K562 (cell line): Measurements from ENCODE around the gene ZNRF1. TPM values are rescaled to one million over a fixed set of nuclear protein-coding genes. Genes with fewer than 3 reads are reported as not detected.
A peak's percentile ranks its signal among the peaks of the same experiment; 100 is the strongest.

Experiments used
- BDP1 ChIP-seq: IDR thresholded peaks from 3 replicates; pipeline ENCODE4 v1.6.1; 2011; ENCODE audit not compliant: insufficient read length, insufficient read depth
- CBFA2T2 ChIP-seq: fragments of 450-650 bp; conservative IDR thresholded peaks from 2 replicates; pipeline ENCODE4 v1.6.1; 2017; ENCODE audit warnings: mild to moderate bottlenecking
- CREB3 ChIP-seq: fragments of 450-650 bp; conservative IDR thresholded peaks from 2 replicates; pipeline ENCODE4 v1.6.1; 2016; ENCODE audit warnings: missing genetic modification characterization, low read depth, mild to moderate bottlenecking, missing compliant biosample characterization, moderate library complexity
- ELK3 ChIP-seq: fragments of 450-650 bp; formaldehyde crosslinking; IDR thresholded peaks from 2 replicates; pipeline ENCODE4 v1.4.0; 2020; ENCODE audit warnings: mild to moderate bottlenecking
- ETS1 ChIP-seq: conservative IDR thresholded peaks from 2 replicates; pipeline ENCODE4 v1.6.1; 2011; ENCODE audit warnings: low read depth, mild to moderate bottlenecking, low read length; ENCODE audit not compliant: control insufficient read depth
- EZH2 ChIP-seq: IDR thresholded peaks from 2 replicates; pipeline ENCODE4 v1.6.1; 2012; ENCODE audit warnings: low read depth, mild to moderate bottlenecking, inconsistent platforms, low read length, borderline replicate concordance
- FOXJ2 ChIP-seq: fragments of 200-800 bp; sonication (Bioruptor generic); IDR thresholded peaks from 2 replicates; pipeline ENCODE4 v1.6.1; 2016; ENCODE audit warnings: missing genetic modification characterization, missing compliant biosample characterization
- FOXP4 ChIP-seq: sonication (generic); formaldehyde crosslinking; IDR thresholded peaks from 2 replicates; pipeline ENCODE4 v1.8.0; 2022; ENCODE audit warnings: mild to moderate bottlenecking, missing genetic modification reagents, borderline replicate concordance
- HDAC3 ChIP-seq: fragments of 450-650 bp; IDR thresholded peaks from 2 replicates; pipeline ENCODE4 v1.6.1; 2018; ENCODE audit warnings: borderline replicate concordance, mild to moderate bottlenecking, moderate library complexity; ENCODE audit not compliant: partially characterized antibody
- NCOA4 ChIP-seq: fragments of 450-650 bp; IDR thresholded peaks from 2 replicates; pipeline ENCODE4 v1.6.1; 2018; ENCODE audit warnings: mild to moderate bottlenecking; ENCODE audit not compliant: partially characterized antibody
- POLR2AphosphoS5 ChIP-seq: IDR thresholded peaks from 2 replicates; pipeline ENCODE4 v1.6.1; 2011; ENCODE audit warnings: mild to moderate bottlenecking, low read depth, low read length, moderate library complexity; ENCODE audit not compliant: control insufficient read depth, insufficient read depth
- PPARD ChIP-seq: fragments of 250-450 bp; sonication (Bioruptor Pico); IDR thresholded peaks from 2 replicates; pipeline ENCODE4 v1.8.0; 2022; ENCODE audit warnings: inconsistent platforms, mild to moderate bottlenecking, moderate library complexity
- RBM14 ChIP-seq: fragments of 200-400 bp; formaldehyde crosslinking; IDR thresholded peaks from 2 replicates; pipeline ENCODE4 v1.6.1; 2018; ENCODE audit warnings: low read depth, mild to moderate bottlenecking, low read length, moderate library complexity, borderline replicate concordance; ENCODE audit not compliant: insufficient read depth
- RCOR1 ChIP-seq, 2 experiments: IDR thresholded peaks; 2 replicates each; pipeline ENCODE4 v1.6.1; 2012; ENCODE audit warnings: low read depth in 2 of 2, low read length in 2 of 2, borderline replicate concordance in 1 of 2, improper control_type of control experiment in 1 of 2
- THRA ChIP-seq: fragments of 450-650 bp; IDR thresholded peaks from 2 replicates; pipeline ENCODE4 v1.6.1; 2017; ENCODE audit warnings: mild to moderate bottlenecking, moderate library complexity
- TOE1 ChIP-seq, 2 experiments: fragments of 450-650 bp in 1 of 2; sonication (generic) in 1 of 2; formaldehyde crosslinking in 1 of 2; IDR thresholded peaks; 2 replicates each; pipeline versions ENCODE4 v1.7.1 to v1.8.0; 2016 to 2022; ENCODE audit warnings: borderline replicate concordance in 2 of 2, mild to moderate bottlenecking in 2 of 2, antibody characterized with exemption in 1 of 2, inconsistent platforms in 1 of 2, low read depth in 1 of 2, missing genetic modification reagents in 1 of 2, moderate library complexity in 1 of 2
- ZNF311 ChIP-seq: fragments of 250-450 bp; sonication (Bioruptor Pico); IDR thresholded peaks from 2 replicates; pipeline ENCODE4 v1.4.0; 2020; ENCODE audit warnings: mild to moderate bottlenecking, moderate library complexity
- ZNF347 ChIP-seq: fragments of 450-650 bp; formaldehyde crosslinking; IDR thresholded peaks from 2 replicates; pipeline ENCODE4 v1.4.0; 2020; ENCODE audit warnings: low read depth, mild to moderate bottlenecking, moderate library complexity
- polyA plus RNA-seq, 8 experiments: library from polyadenylated mRNA; depleted of rRNA in 4 of 8; stranded (reverse) in 5 of 8; unstranded in 3 of 8; fragments of >200 nt; fragmentation: Nextera tagmentation in 2 of 8; fragmentation: Illumina TruSeq in 1 of 8; extraction: Ambion mirVana in 2 of 8; extraction: Trizol in 1 of 8; gene quantifications; 2 replicates each; pipeline versions ENCODE4 v1.2.1 to v1.2.3, GENCODE V29; 2011 to 2014; ENCODE audit warnings: inconsistent platforms in 1 of 8, missing spikeins in 1 of 8
- total RNA-seq, 7 experiments: library from RNA; depleted of rRNA in 6 of 7; stranded (reverse); fragments of >200 nt in 6 of 7; fragmentation: Illumina TruSeq in 2 of 7; extraction: Trizol in 2 of 7; gene quantifications; 2 replicates each; pipeline versions ENCODE4 v1.2.1 to v1.2.3, GENCODE V29; 2011 to 2021; ENCODE audit warnings: low replicate concordance in 1 of 7

ZNRF1 gene
- total and polyA plus RNA-seq, 9 of the 15 experiments (the other 6 are each of a cell fraction or from before 2014, with no cell fraction given), result 9.5 to 37.7 (median 20.0) TPM

- TF ChIP-seq RBM14 (no peak), RCOR1 (IDR thresholded peaks at IDR 0.05; ENCODE audit: borderline replicate concordance in 1 of 2, low read depth in 2 of 2, low read length in 2 of 2) (peak in 1 of 2 experiments; percentile 82; a peak in 2 of 4 replicates), EZH2 (no peak), CREB3 (tag) (no peak), FOXJ2 (no peak), BDP1 (no peak), POLR2AphosphoS5 (no peak), TOE1 (IDR thresholded peaks at IDR 0.05; ENCODE audit: borderline replicate concordance) (no peak; the same call in 1 of the 2 replicates), TOE1 (CRISPR knock-in tag; IDR thresholded peaks at IDR 0.05; ENCODE audit: borderline replicate concordance, low read depth) (no peak), CBFA2T2 (0 out of 2 replicates have a peak, but pooled peaks have one; percentile 6), FOXP4 (CRISPR knock-in tag) (no peak), THRA (no peak), ELK3 (CRISPR knock-in tag) (no peak), ZNF347 (CRISPR knock-in tag) (no peak), PPARD (CRISPR knock-in tag) (no peak), NCOA4 (no peak), ZNF311 (CRISPR knock-in tag) (peak; percentile 71), ETS1 (0 out of 2 replicates have a peak, but pooled peaks have one; percentile 49), HDAC3 (no peak)
Observed at GRCh38 chr16:75074920-75075687, 76.3 kb downstream of the ZNRF1 start (continued).
